IMR-90 (cell line): ENCODE measurements around the gene ALDH1L2. TPM values are rescaled to one million over a fixed set of nuclear protein-coding genes. Genes with fewer than 3 reads are reported as not detected.

Experiments
- ATAC-seq: fragments of 200-7000 bp; cut with Tn5 transposase; 2 replicates; pipeline ENCODE4 v1.9.1; 2020; ENCODE audit warnings: low read depth, mild to moderate bottlenecking, moderate library complexity
- BruUV-seq: library from RNA; stranded (reverse); fragments of 400-500 nt; replicated peaks from 2 replicates; lab custom pipeline; 2021; lab: Mats Ljungman, UMichigan
- CTCF ChIA-PET: fragments of 300-600 bp; formaldehyde crosslinking; extraction: SDS; loops from one replicate; lab custom pipeline; 2021; ENCODE audit warnings: antibody characterized with exemption; lab: Yijun Ruan, JAX
- POLR2A ChIA-PET: fragments of 300-600 bp; sonication (Branson Sonifier 250); formaldehyde crosslinking; loops from one replicate; lab custom pipeline; 2022; ENCODE audit warnings: antibody characterized with exemption; ENCODE audit not compliant: unreplicated experiment; lab: Charles Lee
- DNase-seq: peaks from one replicate; pipeline ENCODE4 v3.0.0; 2013
- H2AFZ ChIP-seq: replicated peaks from 2 replicates; pipeline ENCODE3; 2013; ENCODE audit warnings: low read length, mild to moderate bottlenecking; ENCODE audit not compliant: poor library complexity
- H2AK5ac ChIP-seq: 2 replicates; pipeline ENCODE4 v1.6.1; 2013; ENCODE audit warnings: low read depth, low read length, inconsistent platforms
- H2AK9ac ChIP-seq: replicated peaks from 2 replicates; pipeline ENCODE3; 2013; ENCODE audit warnings: mild to moderate bottlenecking, low read depth, low read length, moderate library complexity; ENCODE audit not compliant: poor library complexity
- H2BK120ac ChIP-seq: 2 replicates; pipeline ENCODE4 v1.6.1; 2013; ENCODE audit warnings: low read depth, low read length, inconsistent platforms
- H2BK15ac ChIP-seq: 3 replicates; pipeline ENCODE4 v1.6.1; 2013; ENCODE audit warnings: low read depth, low read length, inconsistent platforms
- H2BK20ac ChIP-seq: 2 replicates; pipeline ENCODE4 v1.6.1; 2013; ENCODE audit warnings: low read depth, mild to moderate bottlenecking, inconsistent platforms, low read length, moderate library complexity
- H2BK5ac ChIP-seq: 2 replicates; pipeline ENCODE4 v1.6.1; 2013; ENCODE audit warnings: mild to moderate bottlenecking, low read depth, low read length, inconsistent platforms; ENCODE audit not compliant: poor library complexity, severe bottlenecking
- H3K14ac ChIP-seq: replicated peaks from 2 replicates; pipeline ENCODE4 v1.6.1; 2013; ENCODE audit warnings: low read depth, low read length, inconsistent platforms
- H3K18ac ChIP-seq: 2 replicates; pipeline ENCODE4 v1.6.1; 2013; ENCODE audit warnings: low read depth, low read length, control low read depth
- H3K23ac ChIP-seq: 2 replicates; pipeline ENCODE4 v1.6.1; 2013; ENCODE audit warnings: low read depth, low read length, inconsistent platforms
- H3K27ac ChIP-seq: 2 replicates; pipeline ENCODE4 v1.5.1; 2013; ENCODE audit warnings: mild to moderate bottlenecking, control low read depth, low read length; ENCODE audit not compliant: insufficient read depth
- H3K27me3 ChIP-seq: 2 replicates; pipeline ENCODE4 v1.6.1; 2013; ENCODE audit warnings: low read length; ENCODE audit not compliant: control insufficient read depth, insufficient read depth
- H3K36me3 ChIP-seq: 2 replicates; pipeline ENCODE4 v1.6.1; 2013; ENCODE audit warnings: low read length, mixed read lengths; ENCODE audit not compliant: control insufficient read depth, insufficient read depth
- H3K4ac ChIP-seq: 2 replicates; pipeline ENCODE4 v1.6.1; 2013; ENCODE audit warnings: low read depth, low read length, inconsistent platforms
- H3K4me1 ChIP-seq: 2 replicates; pipeline ENCODE4 v1.6.1; 2013; ENCODE audit warnings: low read length, mixed read lengths; ENCODE audit not compliant: control insufficient read depth, insufficient read depth
- H3K4me2 ChIP-seq: 2 replicates; pipeline ENCODE4 v1.6.1; 2013; ENCODE audit warnings: low read depth, mild to moderate bottlenecking, control low read depth, low read length, moderate library complexity
- H3K4me3 ChIP-seq: 2 replicates; pipeline ENCODE4 v1.5.1; 2013; ENCODE audit warnings: low read depth, mild to moderate bottlenecking, control low read depth, low read length, moderate library complexity; ENCODE audit not compliant: insufficient read depth
- H3K56ac ChIP-seq: 2 replicates; pipeline ENCODE4 v1.6.1; 2013; ENCODE audit warnings: low read length, inconsistent platforms; ENCODE audit not compliant: insufficient read depth; ENCODE audit errors: extremely low read depth
- H3K79me1 ChIP-seq, 2 experiments: 2 replicates each; pipeline ENCODE4 v1.6.1; 2013; ENCODE audit warnings: low read length in 2 of 2, inconsistent platforms in 1 of 2, low read depth in 1 of 2
- H3K9ac ChIP-seq: 2 replicates; pipeline ENCODE4 v1.6.1; 2013; ENCODE audit warnings: low read depth, low read length, control low read depth
- H3K9me1 ChIP-seq: 2 replicates; pipeline ENCODE4 v1.6.1; 2013; ENCODE audit warnings: low read length, inconsistent platforms; ENCODE audit not compliant: insufficient read depth
- H3K9me3 ChIP-seq: 2 replicates; pipeline ENCODE4 v1.6.1; 2013; ENCODE audit warnings: low read length; ENCODE audit not compliant: control insufficient read depth, insufficient read depth
- H4K20me1 ChIP-seq: 2 replicates; pipeline ENCODE4 v1.6.1; 2013; ENCODE audit warnings: low read length, inconsistent platforms; ENCODE audit not compliant: insufficient read depth
- H4K5ac ChIP-seq: 2 replicates; pipeline ENCODE4 v1.6.1; 2013; ENCODE audit warnings: mild to moderate bottlenecking, low read depth, low read length, control low read depth
- H4K8ac ChIP-seq, 2 experiments: 2 replicates each; pipeline ENCODE4 v1.6.1; 2013; ENCODE audit warnings: low read depth in 2 of 2, low read length in 2 of 2, control low read depth in 1 of 2, inconsistent platforms in 1 of 2
- H4K91ac ChIP-seq: 2 replicates; pipeline ENCODE4 v1.6.1; 2013; ENCODE audit warnings: low read depth, low read length, inconsistent platforms; ENCODE audit not compliant: insufficient read depth
- CHD1 ChIP-seq: IDR thresholded peaks from 2 replicates; pipeline ENCODE4 v1.6.1; 2012; ENCODE audit warnings: low read depth, low read length, improper control_type of control experiment
- MAZ ChIP-seq: IDR thresholded peaks from 2 replicates; pipeline ENCODE4 v1.6.1; 2012; ENCODE audit warnings: low read depth, mild to moderate bottlenecking, low read length, improper control_type of control experiment, moderate library complexity, borderline replicate concordance
- POLR2A ChIP-seq: IDR thresholded peaks from 2 replicates; pipeline ENCODE4 v1.6.1; 2012; ENCODE audit warnings: mild to moderate bottlenecking, low read depth, low read length
- RAD21 ChIP-seq: IDR thresholded peaks from 2 replicates; pipeline ENCODE4 v1.6.1; 2012; ENCODE audit warnings: low read length, improper control_type of control experiment
- WGBS, 2 experiments: methylation state at CpG; one replicate each; pipeline versions ENCODE4 v1.1.5 to v1.1.7; 2013; ENCODE audit warnings: missing lambda C conversion rate in 2 of 2; ENCODE audit not compliant: insufficient read length in 1 of 2; ENCODE audit errors: extremely low coverage in 2 of 2; 5-methylcytosine and 5-hydroxymethylcytosine counted together
- dilution Hi-C: fragments of 300-500 bp; cut with HindIII; formaldehyde crosslinking; loops from one replicate; pipeline ENCODE4 v1.14.3; 2018; ENCODE audit warnings: low sequenced_read_pairs; ENCODE audit not compliant: unreplicated experiment
- in situ Hi-C: fragments of 300-500 bp; cut with MboI; formaldehyde crosslinking; loops from 3 replicates; pipeline ENCODE4 v1.14.3; 2019; ENCODE audit warnings: low sequenced_read_pairs, inconsistent platforms, mixed read lengths
- intact Hi-C: fragments of 100-400 bp; cut with micrococcal nuclease; formaldehyde crosslinking; loops from 2 replicates; pipeline ENCODE4 v1.10.0; 2022
- polyA plus RNA-seq, 3 experiments: library from polyadenylated mRNA; depleted of rRNA; stranded (reverse); fragments of >200 nt; gene quantifications; 2 replicates each; pipeline ENCODE4 v1.2.3, GENCODE V29; 2012; ENCODE audit warnings: low replicate concordance in 1 of 3
- total RNA-seq: library from RNA; depleted of rRNA; stranded (reverse); fragments of >200 nt; gene quantifications from 2 replicates; pipeline ENCODE4 v1.2.3, GENCODE V29; 2012

The ALDH1L2 gene
- total and polyA plus RNA-seq, 2 of the 4 experiments (the other 2 are of a cell fraction) = 21.1 to 22.8 TPM

GRCh38 chr12:105036937-105037649 lies 47.2 kb downstream of the ALDH1L2 start:
- dilution Hi-C loops = no loop called here
- WGBS, 2 experiments = no CpG with 5 or more reads among the region's 3 CpGs
- DNase-seq (no peak), ATAC-seq (no peak)
- Histone ChIP-seq H3K18ac (no peak overlapping the region), H2BK5ac (no peak overlapping the region), H3K56ac (no peak overlapping the region), H3K36me3 (peaks cover 33% of the 10 kb centered on the region), H2AK9ac (no peak overlapping the region), H4K20me1 (no peaks in the 10 kb centered on the region; the same call in 1 of the 2 replicates), H3K23ac (no peak overlapping the region), H4K5ac (no peak overlapping the region), H3K9me1 (0 out of 2 replicates have a peak, but pooled peaks cover 3% of the 10 kb centered on the region), H3K9me3 (no peaks in the 10 kb centered on the region), H3K9ac (no peak overlapping the region), H3K4me3 (no peak overlapping the region), H3K79me1 (peaks cover 0 to 4% of the 10 kb centered on the region in 2 experiments; a peak in 1 of 4 replicates), H3K14ac (no peak overlapping the region), H2AFZ (no peak overlapping the region), H2BK15ac (no peak overlapping the region), H3K4me2 (no peak overlapping the region), H4K8ac (no peak overlapping the region), H2BK20ac (no peak overlapping the region), H3K4me1 (no peaks in the 10 kb centered on the region), H4K91ac (no peak overlapping the region), H3K27me3 (no peaks in the 10 kb centered on the region), H3K27ac (no peak overlapping the region), H3K4ac (no peak overlapping the region), H2AK5ac (no peak overlapping the region), H2BK120ac (no peak overlapping the region)
- intact Hi-C loops = no loop called here
- BruUV-seq = no TSS peak
- CTCF ChIA-PET = interaction anchor here (0.6 kb wide), 2 partner anchors 785 to 1158 kb away, joined by 3 read pairs; no protein-coding TSS in a partner anchor
- TF ChIP-seq RAD21 = no peak
- no peak for TF ChIP-seq POLR2A
- TF ChIP-seq MAZ = no peak
- TF ChIP-seq CHD1 = no peak
- POLR2A ChIA-PET = no interaction called here
- in situ Hi-C loops = no loop called here
